Stomach (tissue), 19 donors: Measurements from ENCODE around the gene OR2A7. TPM values are rescaled to one million over a fixed set of nuclear protein-coding genes. Genes with fewer than 3 reads are reported as not detected.
"Not testable (repeated sequence)": the region's sequence is repeated elsewhere in the genome, so short reads cannot be mapped to it uniquely, and the experiment has no call there.

Experiments used
- DNase-seq, 2 donors: peaks; one replicate each; pipeline versions ENCODE4 v3.0.0 to v3.0.0-alpha.2; 2013 to 2019
- H3K27ac ChIP-seq, 5 donors: fragments of 200-600 bp in 4 of 5; sonication (generic) in 4 of 5; one replicate each; pipeline ENCODE4 v1.5.1; 2013 to 2019; ENCODE audit warnings: mild to moderate bottlenecking in 1 of 5, moderate library complexity in 1 of 5
- H3K27me3 ChIP-seq, 3 donors: fragments of 200-600 bp; sonication (generic); one replicate each; pipeline ENCODE4 v1.5.1; 2017 to 2019; ENCODE audit warnings: mixed run types in 1 of 3
- H3K36me3 ChIP-seq, 4 donors: fragments of 200-600 bp; sonication (generic); 1 replicate in 3 of 4; 2 replicates in 1 of 4; pipeline ENCODE4 v1.5.1; 2016 to 2019
- H3K4me1 ChIP-seq, 4 donors: fragments of 200-600 bp; sonication (generic); one replicate each; pipeline ENCODE4 v1.5.1; 2016 to 2019
- H3K4me3 ChIP-seq, 4 donors: fragments of 200-600 bp; sonication (generic) in 3 of 4; one replicate each; pipeline ENCODE4 v1.5.1; 2016 to 2019; ENCODE audit warnings: mild to moderate bottlenecking in 1 of 4
- H3K9me3 ChIP-seq, 4 donors: fragments of 200-600 bp; sonication (generic); one replicate each; pipeline ENCODE4 v1.5.1; 2016 to 2019
- WGBS, 5 donors: extraction: QIAGEN DNeasy Blood & Tissue Kit in 3 of 5; methylation state at CpG; one replicate each; pipeline versions ENCODE4 v1.1.5 to v1.1.7; 2013 to 2018; 5-methylcytosine and 5-hydroxymethylcytosine counted together
- intact Hi-C: fragments of 100-400 bp; cut with DNase I; formaldehyde crosslinking; loops from one replicate; pipeline ENCODE4 v1.15.1; 2023; ENCODE audit warnings: low total_unique reads
- long read RNA-seq, 10 donors: transcript quantifications; one replicate each; lab custom pipeline, GENCODE V29; 2026
- polyA plus RNA-seq, 3 donors: library from polyadenylated mRNA; stranded (reverse); fragments of 200-250 nt; gene quantifications; one replicate each; pipeline ENCODE4 v1.2.3, GENCODE V29; 2013
- total RNA-seq, 5 donors: library from RNA; depleted of rRNA; stranded (reverse); fragments of >200 nt; gene quantifications; one replicate each; pipeline versions ENCODE4 v1.1.0 to v1.2.3, GENCODE V29; 2014 to 2016
- donor health status: healthy with polysubstance abuse.
- donor health status: Bipolar disorder and iron deficiency.
- donor health status: healthy.

The OR2A7 gene, protein sequence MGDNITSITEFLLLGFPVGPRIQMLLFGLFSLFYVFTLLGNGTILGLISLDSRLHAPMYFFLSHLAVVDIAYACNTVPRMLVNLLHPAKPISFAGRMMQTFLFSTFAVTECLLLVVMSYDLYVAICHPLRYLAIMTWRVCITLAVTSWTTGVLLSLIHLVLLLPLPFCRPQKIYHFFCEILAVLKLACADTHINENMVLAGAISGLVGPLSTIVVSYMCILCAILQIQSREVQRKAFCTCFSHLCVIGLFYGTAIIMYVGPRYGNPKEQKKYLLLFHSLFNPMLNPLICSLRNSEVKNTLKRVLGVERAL
- total RNA-seq (10 to 100 TPM in 3 of 5 donors, 1 to 10 TPM in 1, not detected in 1; 3.6 to 68.8 (median 12.1) TPM), polyA plus RNA-seq (1 to 10 TPM in 1 of 3 donors, under 1 TPM in 1, not detected in 1; 0.44 to 2.1 TPM)
- long read RNA-seq, donor 1, partial matches to known transcripts = 0 of 1 reads
- long read RNA-seq, donor 1, other reads (novel, unspliced or antisense) = 0 of 1 reads
- long read RNA-seq, donor 2 = 0 reads
- long read RNA-seq, donor 3 = 0 reads
- long read RNA-seq, donor 4 = 0 reads
- long read RNA-seq, donor 5, partial matches to known transcripts = 0 of 1 reads
- long read RNA-seq, donor 5, other reads (novel, unspliced or antisense) = 0 of 1 reads
- long read RNA-seq, donor 6, transcript OR2A7-201 (1 exons, 1,116 nt) = major isoform, 5 of 5 reads
- long read RNA-seq, donor 6, partial matches to known transcripts = 0 of 5 reads
- long read RNA-seq, donor 6, other reads (novel, unspliced or antisense) = 0 of 5 reads
- long read RNA-seq, donor 7 = 0 reads
- long read RNA-seq, donor 8 = 0 reads
- long read RNA-seq, donor 9 = 0 reads
- long read RNA-seq, donor 10, partial matches to known transcripts = 0 of 2 reads
- long read RNA-seq, donor 10, other reads (novel, unspliced or antisense) = 0 of 2 reads

- DNase-seq, H3K36me3 ChIP-seq, H3K27me3 ChIP-seq, H3K27ac ChIP-seq, intact Hi-C loops, H3K4me1 ChIP-seq, H3K4me3 ChIP-seq, H3K9me3 ChIP-seq: not testable (repeated sequence)
- 91 to 97% (median 94%) methylated on average over 4 to 6 of the region's 7 CpGs for WGBS, 5 donors
These were observed at the start of gene OR2A7 for GRCh38 chr7:144264692-144265091. Gene OR2A7, minus strand, starts transcription at chr7:144264792. Its CDS starts 5,164 bp downstream, at chr7:144259628.

GRCh38 chr7:144311872-144312469 is 47.4 kb upstream of the OR2A7 start, which contains the start of gene OR2A1:
Gene OR2A1, plus strand, starts transcription at chr7:144312419. Its CDS starts 5,706 bp downstream, at chr7:144318125.
- H3K9me3 ChIP-seq, H3K4me3 ChIP-seq, DNase-seq, H3K36me3 ChIP-seq, H3K27me3 ChIP-seq, H3K27ac ChIP-seq, intact Hi-C loops, H3K4me1 ChIP-seq: not testable (repeated sequence)
- 82 to 92% methylated on average over 2 of the region's 2 CpGs; no CpG with 5 or more reads in 3 of the 5 donors for WGBS, 5 donors

- H3K9me3 ChIP-seq = not testable (repeated sequence)
These were observed 46.6 kb upstream of the OR2A7 start for GRCh38 chr7:144311218-144311617.

GRCh38 chr7:144309702-144310101 is 45.1 kb upstream of the OR2A7 start:
- H3K9me3 ChIP-seq, H3K27ac ChIP-seq, DNase-seq, H3K4me3 ChIP-seq, H3K27me3 ChIP-seq, intact Hi-C loops, H3K36me3 ChIP-seq, H3K4me1 ChIP-seq: not testable (repeated sequence)
- no CpG with 5 or more reads among the region's 2 CpGs for WGBS, 5 donors

More at GRCh38 chr7:144311218-144311617, 46.6 kb upstream of the OR2A7 start:
- H3K4me1 ChIP-seq, DNase-seq, H3K36me3 ChIP-seq, H3K27ac ChIP-seq, H3K4me3 ChIP-seq, H3K27me3 ChIP-seq, intact Hi-C loops: not testable (repeated sequence)
- 89 to 100% methylated on average over 1 of the region's 2 CpGs; no CpG with 5 or more reads in 3 of the 5 donors for WGBS, 5 donors

DNA sequence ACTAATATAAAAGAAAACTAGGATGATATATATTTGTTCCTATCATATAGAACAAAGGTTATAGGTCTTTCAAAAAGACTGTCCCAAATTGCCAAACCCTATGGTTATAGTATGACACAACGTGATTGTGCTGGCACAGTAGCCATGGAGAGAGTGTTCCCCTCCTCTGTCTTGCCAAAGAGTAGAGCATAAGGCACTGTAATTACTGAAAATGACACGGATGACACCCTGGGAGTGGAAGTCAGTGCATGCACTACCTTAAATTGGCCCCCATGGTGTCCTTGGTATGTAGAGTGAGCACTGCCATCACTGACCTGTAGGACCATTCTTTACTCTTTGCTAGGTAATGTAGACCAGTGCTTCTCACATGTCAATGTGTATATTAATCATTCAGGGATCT is 40.6 kb upstream of the OR2A7 start:
- no CpG with 5 or more reads among the region's 2 CpGs for WGBS, 5 donors

DNA sequence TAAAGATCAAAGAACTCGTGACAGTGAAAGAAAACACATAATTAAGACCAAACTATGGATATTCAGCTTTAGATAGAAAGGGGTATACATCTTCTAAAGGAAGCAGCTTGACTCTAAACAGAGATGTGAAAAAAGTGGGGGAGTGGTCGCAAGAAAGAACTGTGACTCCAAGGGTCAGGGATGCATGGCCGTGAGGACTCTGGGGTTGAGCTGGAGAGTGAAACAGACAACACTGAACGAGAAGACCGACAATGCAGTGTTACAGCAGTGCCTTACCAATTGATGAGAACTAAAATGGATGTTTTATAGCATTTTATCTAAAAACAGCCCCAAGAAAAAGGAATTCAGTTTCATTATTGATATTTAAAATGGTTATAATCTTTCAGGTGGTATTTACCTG is 39.0 kb upstream of the OR2A7 start:
- H3K9me3 ChIP-seq, H3K4me1 ChIP-seq, intact Hi-C loops, H3K27ac ChIP-seq, H3K4me3 ChIP-seq, DNase-seq, H3K27me3 ChIP-seq, H3K36me3 ChIP-seq: not testable (repeated sequence)
- WGBS, 5 donors = no CpG with 5 or more reads among the region's 5 CpGs

More for the DNA sequence above, 40.6 kb upstream of the OR2A7 start:
- H3K4me3 ChIP-seq, H3K27ac ChIP-seq, DNase-seq, H3K36me3 ChIP-seq, intact Hi-C loops, H3K4me1 ChIP-seq, H3K9me3 ChIP-seq, H3K27me3 ChIP-seq: not testable (repeated sequence)

GRCh38 chr7:144302578-144303303 is 38.1 kb upstream of the OR2A7 start:
- intact Hi-C loops, H3K9me3 ChIP-seq, DNase-seq, H3K4me1 ChIP-seq, H3K4me3 ChIP-seq, H3K27me3 ChIP-seq, H3K27ac ChIP-seq, H3K36me3 ChIP-seq: not testable (repeated sequence)
- WGBS, 5 donors = no CpG with 5 or more reads among the region's 1 CpG

DNA sequence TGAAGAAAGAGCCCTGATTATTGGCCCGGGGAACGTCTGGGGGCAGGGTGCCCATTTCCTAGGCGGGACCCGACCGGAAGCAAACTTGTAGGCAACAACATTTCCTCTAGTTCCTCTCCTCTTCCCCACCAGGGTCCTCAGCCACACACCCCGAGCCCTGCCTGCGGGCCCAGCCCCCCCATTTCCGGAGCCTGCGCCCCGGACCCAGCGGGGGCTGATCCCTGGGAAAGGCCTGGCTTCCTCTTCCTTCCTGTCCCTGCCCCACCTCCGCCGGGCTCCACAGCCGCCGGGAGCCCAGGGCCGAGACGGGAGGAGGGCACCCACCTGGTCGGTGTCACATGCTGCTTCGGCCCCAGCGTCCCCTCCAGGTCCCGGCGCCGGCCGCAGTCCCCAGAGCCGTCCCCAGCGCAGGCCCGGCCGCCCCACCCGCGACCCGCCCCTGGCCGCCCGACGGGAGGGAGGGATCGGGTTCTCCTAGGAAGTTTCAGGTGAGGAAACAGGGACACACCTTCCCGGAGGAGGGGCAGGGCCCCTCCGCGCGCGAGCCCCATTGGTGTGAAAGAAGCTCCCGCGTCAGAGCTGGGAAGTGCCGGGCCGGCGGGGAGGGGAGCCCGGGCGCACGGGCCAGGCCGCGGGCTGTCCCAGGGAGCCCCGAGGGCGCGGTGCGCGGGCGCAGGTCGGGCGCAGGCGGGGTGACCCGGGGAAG is 29.4 kb upstream of the OR2A7 start:
- no CpG with 5 or more reads among the region's 60 CpGs for WGBS, 5 donors
- H3K27ac ChIP-seq, H3K4me1 ChIP-seq, intact Hi-C loops, H3K36me3 ChIP-seq, H3K27me3 ChIP-seq, H3K9me3 ChIP-seq: not testable (repeated sequence)
- DNase-seq = peak in 1 of 2 donors; percentile 42
- H3K4me3 ChIP-seq = peak overlapping the region in 2 of 4 donors; percentile 22 to 26

DNA sequence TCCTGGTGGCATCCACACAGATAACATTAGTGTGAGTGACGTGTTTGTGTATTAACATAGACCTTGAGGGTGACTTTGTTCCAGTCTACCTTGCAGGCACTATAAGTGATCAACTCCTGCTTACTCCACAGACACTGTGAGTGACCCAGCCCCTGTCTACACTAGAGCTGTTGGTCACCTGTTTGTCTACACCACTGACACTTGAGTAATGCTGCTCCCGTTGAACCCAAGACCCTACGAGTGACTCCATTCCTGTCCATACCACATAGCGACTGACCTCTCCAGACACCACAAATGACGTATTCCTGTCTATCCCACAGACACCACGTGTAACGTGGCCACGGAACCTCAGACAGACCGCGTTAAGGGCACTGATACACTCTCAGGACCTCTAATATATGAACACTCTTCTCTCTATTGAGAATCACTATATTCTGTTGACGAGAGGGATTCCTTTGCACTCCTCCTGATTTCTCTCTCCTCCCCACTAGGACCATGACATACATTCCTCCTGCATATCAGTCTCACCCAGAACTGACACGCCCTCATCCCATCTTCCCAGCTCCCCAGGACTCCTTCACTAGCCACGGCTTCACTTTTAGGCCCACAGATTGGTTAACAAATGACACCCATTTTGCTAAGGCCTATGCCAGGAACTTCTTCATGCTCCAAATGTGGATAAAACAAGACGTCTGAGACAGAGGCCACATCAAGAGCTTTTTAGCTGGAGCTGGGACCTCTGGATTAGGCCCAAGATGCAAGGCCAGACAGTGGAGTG is 28.0 kb upstream of the OR2A7 start:
- intact Hi-C loops, H3K27ac ChIP-seq, DNase-seq, H3K9me3 ChIP-seq, H3K4me1 ChIP-seq, H3K36me3 ChIP-seq, H3K4me3 ChIP-seq, H3K27me3 ChIP-seq: not testable (repeated sequence)
- 70 to 95% (median 92%) methylated on average over 2 to 3 of the region's 14 CpGs for WGBS, 5 donors

DNA sequence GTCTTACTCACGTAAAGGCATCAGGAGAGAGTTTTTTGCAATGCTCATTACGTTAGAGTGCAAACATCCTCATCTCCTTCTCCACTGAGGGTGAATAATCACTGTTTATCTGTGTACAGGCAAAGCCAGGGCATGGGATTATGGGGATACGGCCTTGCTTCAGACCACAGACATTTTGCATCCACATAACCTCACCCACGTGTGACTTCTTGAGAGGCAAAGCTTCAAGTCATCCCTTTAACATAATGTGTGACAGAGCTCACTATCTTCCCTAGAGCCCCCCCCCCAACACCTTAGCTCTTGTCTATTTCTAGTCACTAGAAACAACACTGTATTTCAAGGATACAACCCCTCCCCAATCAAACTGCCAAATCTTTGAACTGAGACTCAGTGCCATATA is 27.0 kb upstream of the OR2A7 start:
- intact Hi-C loops, H3K36me3 ChIP-seq, H3K27me3 ChIP-seq, H3K4me1 ChIP-seq, H3K4me3 ChIP-seq, H3K27ac ChIP-seq, H3K9me3 ChIP-seq: not testable (repeated sequence)
- peak in 1 of 2 donors; percentile 1 for DNase-seq
- WGBS, 5 donors = 33 to 44% (median 38%) methylated on average over 2 of the region's 4 CpGs
